Upper lobe of left lung (tissue), 6 donors: Measurements from ENCODE around the gene RARB. TPM values are rescaled to one million over a fixed set of nuclear protein-coding genes. Genes with fewer than 3 reads are reported as not detected.

Experiments
- ATAC-seq, 2 donors: fragments of 200-7000 bp; cut with Tn5 transposase; one replicate each; pipeline ENCODE4 v1.9.1; 2022; ENCODE audit warnings: mild to moderate bottlenecking in 2 of 2, moderate library complexity in 2 of 2; ENCODE audit not compliant: low FRiP score in 2 of 2
- DNase-seq, 2 donors: peaks; one replicate each; pipeline ENCODE4 v3.0.0-alpha.2; 2019 to 2020
- H3K27ac ChIP-seq, 4 donors: fragments of 200-600 bp; sonication (generic); one replicate each; pipeline ENCODE4 v1.5.1; 2016 to 2019
- H3K27me3 ChIP-seq, 4 donors: fragments of 200-600 bp; sonication (generic); one replicate each; pipeline ENCODE4 v1.5.1; 2017 to 2019
- H3K36me3 ChIP-seq, 4 donors: fragments of 200-600 bp; sonication (generic); one replicate each; pipeline ENCODE4 v1.5.1; 2016 to 2019
- H3K4me1 ChIP-seq, 4 donors: fragments of 200-600 bp; sonication (generic); one replicate each; pipeline ENCODE4 v1.5.1; 2018 to 2019
- H3K4me3 ChIP-seq, 4 donors: fragments of 200-600 bp; sonication (generic); one replicate each; pipeline ENCODE4 v1.5.1; 2017 to 2019; ENCODE audit warnings: mild to moderate bottlenecking in 2 of 4, moderate library complexity in 1 of 4
- H3K9me3 ChIP-seq, 4 donors: fragments of 200-600 bp; sonication (generic); one replicate each; pipeline ENCODE4 v1.5.1; 2018 to 2019
- CTCF ChIP-seq, 6 experiments: fragments of 450-650 bp in 4 of 6; fragments of 200-600 bp in 2 of 6; sonication (generic) in 2 of 6; IDR thresholded peaks; one replicate each; pipeline ENCODE4 v1.5.1; 2016 to 2019; ENCODE audit warnings: antibody characterized with exemption in 6 of 6
- EP300 ChIP-seq, 4 donors: sonication (generic); formaldehyde crosslinking; IDR thresholded peaks; one replicate each; pipeline ENCODE4 v1.5.1; 2017; ENCODE audit warnings: antibody characterized with exemption in 4 of 4, control low read depth in 2 of 4
- POLR2A ChIP-seq, 4 donors: fragments of 450-650 bp; IDR thresholded peaks; one replicate each; pipeline ENCODE4 v1.5.1; 2016 to 2017; ENCODE audit warnings: antibody characterized with exemption in 4 of 4, mild to moderate bottlenecking in 2 of 4
- POLR2AphosphoS5 ChIP-seq, 2 donors: sonication (generic); formaldehyde crosslinking; IDR thresholded peaks; one replicate each; pipeline ENCODE4 v1.5.1; 2017; ENCODE audit warnings: antibody characterized with exemption in 2 of 2
- WGBS, 2 donors: methylation state at CpG; one replicate each; pipeline ENCODE4 v1.1.5; 2017 to 2018; 5-methylcytosine and 5-hydroxymethylcytosine counted together
- total RNA-seq, 6 donors: library from RNA; depleted of rRNA in 4 of 6; stranded (reverse); fragments of >200 nt in 4 of 6; gene quantifications; one replicate each; pipeline versions ENCODE4 v1.1.0 to v1.2.1, GENCODE V29; 2016 to 2021
- donor health status: DM: no; HTN: no; CAD: no; lungs with moderate emphysema.
- donor health status: DM: no; HTN: yes; CAD: no; lungs with severe emphysema.

RARB gene
- total RNA-seq, 6 donors from 2014 or later, result 3.9 to 15.4 (median 6.4) TPM

GRCh38 chr3:25575001-25575400 is 146.9 kb downstream of the RARB start:
- no peak for ATAC-seq
- Histone ChIP-seq H3K27me3 (no peaks in the 10 kb centered on the region), H3K9me3 (no peaks in the 10 kb centered on the region), H3K36me3 (peaks cover 0 to 6% (median 1%) of the 10 kb centered on the region in 4 donors), H3K27ac (no peak overlapping the region), H3K4me3 (no peak overlapping the region), H3K4me1 (peaks cover 0 to 7% (median 2%) of the 10 kb centered on the region in 4 donors)
- peak in 1 of 2 donors; percentile 24 for DNase-seq
- 96 to 98% methylated on average over 7 to 12 of the region's 12 CpGs for WGBS, 2 donors
- TF ChIP-seq POLR2A (IDR thresholded peaks at IDR 0.05), result no peak
- TF ChIP-seq CTCF (IDR thresholded peaks at IDR 0.05), result no peak
- no peak for TF ChIP-seq EP300 (IDR thresholded peaks at IDR 0.05)
- no peak for TF ChIP-seq POLR2AphosphoS5 (IDR thresholded peaks at IDR 0.05)

- 79 to 96% methylated on average over 2 to 4 of the region's 4 CpGs for WGBS, 2 donors
- Histone ChIP-seq H3K27me3 (no peaks in the 10 kb centered on the region), H3K4me1 (peaks cover 0 to 7% (median 2%) of the 10 kb centered on the region in 4 donors), H3K4me3 (no peak overlapping the region), H3K36me3 (peaks cover 0 to 4% (median 1%) of the 10 kb centered on the region in 4 donors), H3K27ac (no peak overlapping the region), H3K9me3 (no peaks in the 10 kb centered on the region)
- TF ChIP-seq POLR2AphosphoS5 (IDR thresholded peaks at IDR 0.05) (no peak), CTCF (IDR thresholded peaks at IDR 0.05) (no peak), EP300 (IDR thresholded peaks at IDR 0.05) (no peak), POLR2A (IDR thresholded peaks at IDR 0.05) (no peak)
- DNase-seq, result no peak
- no peak for ATAC-seq
Observed at GRCh38 chr3:25576146-25576545, 148.1 kb downstream of the RARB start.

- Histone ChIP-seq H3K4me3 (no peak overlapping the region), H3K36me3 (peaks cover 0 to 4% (median 0%) of the 10 kb centered on the region in 4 donors), H3K9me3 (no peaks in the 10 kb centered on the region), H3K27me3 (no peaks in the 10 kb centered on the region), H3K27ac (no peak overlapping the region), H3K4me1 (peaks cover 0 to 7% (median 2%) of the 10 kb centered on the region in 4 donors)
- WGBS, 2 donors, result 82 to 93% methylated on average over 15 of the region's 15 CpGs
- no peak for DNase-seq
- TF ChIP-seq CTCF (IDR thresholded peaks at IDR 0.05) (no peak), EP300 (IDR thresholded peaks at IDR 0.05) (no peak), POLR2AphosphoS5 (IDR thresholded peaks at IDR 0.05) (no peak), POLR2A (IDR thresholded peaks at IDR 0.05) (no peak)
- no peak for ATAC-seq
Observed at GRCh38 chr3:25576831-25577454, 148.9 kb downstream of the RARB start.

GRCh38 chr3:25578059-25578458 is 150.0 kb downstream of the RARB start:
- 96 to 97% methylated on average over 10 of the region's 10 CpGs for WGBS, 2 donors
- H3K36me3 ChIP-seq, result peaks cover 0 to 4% (median 0%) of the 10 kb centered on the region in 4 donors
- H3K9me3 ChIP-seq, result no peaks in the 10 kb centered on the region
- DNase-seq (no peak), ATAC-seq (no peak)
- peaks cover 0 to 6% (median 2%) of the 10 kb centered on the region in 4 donors for H3K4me1 ChIP-seq
- H3K27me3 ChIP-seq, result no peaks in the 10 kb centered on the region
- no peak overlapping the region for H3K4me3 ChIP-seq
- TF ChIP-seq POLR2A (IDR thresholded peaks at IDR 0.05) (no peak), EP300 (IDR thresholded peaks at IDR 0.05) (no peak), POLR2AphosphoS5 (IDR thresholded peaks at IDR 0.05) (no peak), CTCF (IDR thresholded peaks at IDR 0.05) (no peak)
- no peak overlapping the region for H3K27ac ChIP-seq

- TF ChIP-seq POLR2AphosphoS5 (IDR thresholded peaks at IDR 0.05) (no peak), CTCF (IDR thresholded peaks at IDR 0.05) (no peak), EP300 (IDR thresholded peaks at IDR 0.05) (no peak), POLR2A (IDR thresholded peaks at IDR 0.05) (no peak)
- WGBS, 2 donors, result 96 to 98% methylated on average over 7 to 8 of the region's 8 CpGs
Observed at GRCh38 chr3:25580534-25580933, 152.5 kb downstream of the RARB start.

More at GRCh38 chr3:25580534-25580933, 152.5 kb downstream of the RARB start:
- Histone ChIP-seq H3K9me3 (no peaks in the 10 kb centered on the region), H3K27ac (no peak overlapping the region), H3K4me1 (no peaks in the 10 kb centered on the region), H3K4me3 (no peak overlapping the region), H3K36me3 (peaks cover 0 to 4% (median 0%) of the 10 kb centered on the region in 4 donors), H3K27me3 (no peaks in the 10 kb centered on the region)
- DNase-seq (no peak), ATAC-seq (no peak)
